Measurements from ENCODE around the gene PPP2CA.

Gene PPP2CA

GRCh38 chr5:134245101-134245604 lies 19.3 kb upstream of the PPP2CA start:
- no peak for TF ChIP-seq CTCF (IDR thresholded peaks at IDR 0.05; ENCODE audit: low read depth, low read length, missing control alignments)
- no peak overlapping the region for H3K4me3 ChIP-seq (ENCODE audit: low read depth, low read length)
- DNase-seq (ENCODE audit: low read depth), result peak; percentile 48
- in situ Hi-C loops (cut with HindIII; ENCODE audit: low sequenced_read_pairs), result no loop called here

- no peak overlapping the region for H3K4me3 ChIP-seq (ENCODE audit: low read depth, low read length)
- in situ Hi-C loops (cut with HindIII; ENCODE audit: low sequenced_read_pairs), result no loop called here
- no peak for TF ChIP-seq CTCF (IDR thresholded peaks at IDR 0.05; ENCODE audit: low read depth, low read length, missing control alignments)
- DNase-seq (ENCODE audit: low read depth), result no peak
These were observed 16.3 kb upstream of the PPP2CA start for GRCh38 chr5:134242146-134242545.

- H3K4me3 ChIP-seq (ENCODE audit: low read depth, low read length), result no peak overlapping the region
- TF ChIP-seq CTCF (IDR thresholded peaks at IDR 0.05; ENCODE audit: low read depth, low read length, missing control alignments), result no peak
- DNase-seq (ENCODE audit: low read depth), result peak; percentile 55
- in situ Hi-C loops (cut with HindIII; ENCODE audit: low sequenced_read_pairs), result no loop called here
These were observed 14.6 kb upstream of the PPP2CA start for GRCh38 chr5:134240421-134240962.

GRCh38 chr5:134236820-134237219 lies 10.9 kb upstream of the PPP2CA start:
- no peak for TF ChIP-seq CTCF (IDR thresholded peaks at IDR 0.05; ENCODE audit: low read depth, low read length, missing control alignments)
- no peak for DNase-seq (ENCODE audit: low read depth)
- H3K4me3 ChIP-seq (ENCODE audit: low read depth, low read length), result no peak overlapping the region
- in situ Hi-C loops (cut with HindIII; ENCODE audit: low sequenced_read_pairs), result no loop called here

- no peak for TF ChIP-seq CTCF (IDR thresholded peaks at IDR 0.05; ENCODE audit: low read depth, low read length, missing control alignments)
- DNase-seq (ENCODE audit: low read depth), result no peak
- in situ Hi-C loops (cut with HindIII; ENCODE audit: low sequenced_read_pairs), result no loop called here
- no peak overlapping the region for H3K4me3 ChIP-seq (ENCODE audit: low read depth, low read length)
These were observed 10.4 kb upstream of the PPP2CA start for GRCh38 chr5:134236318-134236717.

- in situ Hi-C loops (cut with HindIII; ENCODE audit: low sequenced_read_pairs), result no loop called here
- no peak for TF ChIP-seq CTCF (IDR thresholded peaks at IDR 0.05; ENCODE audit: low read depth, low read length, missing control alignments)
- no peak for DNase-seq (ENCODE audit: low read depth)
- no peak overlapping the region for H3K4me3 ChIP-seq (ENCODE audit: low read depth, low read length)
These were observed 2.8 kb upstream of the PPP2CA start for GRCh38 chr5:134228624-134229023.
